Right atrium auricular region (tissue), 2 donors: ENCODE results near the gene TMEM116. TPM values are rescaled to one million over a fixed set of nuclear protein-coding genes. Genes with fewer than 3 reads are reported as not detected.

Source experiments
- DNase-seq: peaks from one replicate; pipeline ENCODE4 v3.0.0-alpha.2; 2019; ENCODE audit warnings: low spot score
- H3K27ac ChIP-seq, 2 donors: fragments of 200-600 bp; sonication (generic); 1 replicate in 1 of 2; 2 replicates in 1 of 2; pipeline ENCODE4 v1.5.1; 2016 to 2019
- H3K27me3 ChIP-seq, 2 donors: fragments of 200-600 bp; sonication (generic); one replicate each; pipeline versions ENCODE4 v1.5.1 to v1.6.0; 2017 to 2019
- H3K36me3 ChIP-seq: fragments of 200-600 bp; sonication (generic); one replicate; pipeline ENCODE4 v1.5.1; 2016
- H3K4me1 ChIP-seq, 2 donors: fragments of 200-600 bp; sonication (generic); one replicate each; pipeline versions ENCODE4 v1.5.1 to v1.6.0; 2017 to 2019
- H3K4me3 ChIP-seq, 2 donors: fragments of 200-600 bp; sonication (generic); 1 replicate in 1 of 2; 2 replicates in 1 of 2; pipeline ENCODE4 v1.5.1; 2017 to 2019; ENCODE audit warnings: mild to moderate bottlenecking in 1 of 2, moderate library complexity in 1 of 2
- H3K9me3 ChIP-seq, 2 donors: fragments of 200-600 bp; sonication (generic); one replicate each; pipeline ENCODE4 v1.5.1; 2019
- CTCF ChIP-seq, 2 donors: fragments of 200-600 bp; sonication (generic); IDR thresholded peaks; one replicate each; pipeline ENCODE4 v1.5.1; 2019; ENCODE audit warnings: antibody characterized with exemption in 2 of 2
- microRNA-seq, 2 donors: library from miRNA; unstranded; fragments of <30 nt; microRNA quantifications; one replicate each; pipeline ENCODE4, GENCODE V29; 2016 to 2017; ENCODE audit warnings: borderline number of aligned reads in 2 of 2, borderline replicate concordance in 1 of 2
- total RNA-seq, 2 donors: library from RNA; depleted of rRNA; stranded (reverse); fragments of >200 nt; gene quantifications; one replicate each; pipeline ENCODE4 v1.1.0, GENCODE V29; 2016

The TMEM116 gene
- total RNA-seq, 2 donors from 2014 or later: 9.3 to 30.0 TPM

DNA sequence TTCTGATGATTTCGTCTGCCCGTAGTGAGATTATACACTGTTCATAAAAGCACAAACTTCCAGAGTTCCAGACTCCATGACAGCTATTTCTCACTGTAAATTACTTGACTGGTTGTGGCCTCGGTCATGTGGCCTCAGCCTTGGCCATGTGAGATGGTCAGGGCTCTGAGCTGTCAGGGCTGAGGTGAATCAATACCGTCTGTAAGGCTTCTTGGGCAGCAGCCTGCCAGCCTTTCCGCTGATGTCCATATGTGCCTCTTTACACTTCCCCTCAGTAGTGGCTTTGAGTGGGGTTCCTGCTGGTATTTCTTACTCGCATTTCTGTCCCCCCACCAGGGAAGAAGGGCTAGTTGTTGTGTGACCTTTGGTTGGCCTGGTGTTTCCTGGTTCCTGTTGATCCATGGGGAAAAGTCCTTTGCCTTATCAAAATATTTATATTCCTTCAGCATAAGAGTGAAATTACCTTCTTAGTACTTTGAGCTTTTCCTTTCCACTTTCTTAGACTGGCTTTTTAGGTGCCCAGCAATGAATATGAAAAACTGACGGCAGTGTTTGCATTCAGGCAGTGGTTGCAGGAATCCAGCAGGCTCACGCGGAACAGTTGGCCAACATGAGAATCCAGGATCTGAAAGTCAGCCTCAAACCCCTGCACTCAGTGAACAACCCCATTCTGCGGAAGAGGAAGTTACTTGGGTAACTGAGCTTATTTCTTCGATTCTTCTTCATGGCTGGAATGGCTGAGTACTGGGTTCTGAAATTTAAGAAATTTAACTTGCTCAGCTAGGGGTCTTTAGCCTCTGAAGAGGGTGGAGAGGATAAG lies 124.8 kb downstream of the TMEM116 start:
- H3K27ac ChIP-seq: no peak overlapping the region
- TF ChIP-seq CTCF (IDR thresholded peaks at IDR 0.05): no peak
- peaks cover 0 to 7% of the 10 kb centered on the region in 2 donors for H3K4me1 ChIP-seq
- H3K27me3 ChIP-seq: no peaks in the 10 kb centered on the region
- peak; percentile 59 for DNase-seq
- H3K9me3 ChIP-seq: no peaks in the 10 kb centered on the region
- H3K4me3 ChIP-seq: no peak overlapping the region
- peaks cover 86% of the 10 kb centered on the region for H3K36me3 ChIP-seq

- TF ChIP-seq CTCF (IDR thresholded peaks at IDR 0.05): no peak
- Histone ChIP-seq H3K4me3 (no peak overlapping the region), H3K27me3 (no peaks in the 10 kb centered on the region)
Observed at GRCh38 chr12:111886662-111887545, 126.1 kb downstream of the TMEM116 start.

GRCh38 chr12:111881716-111882115 lies 131.2 kb downstream of the TMEM116 start:
- TF ChIP-seq CTCF (IDR thresholded peaks at IDR 0.05): no peak
- DNase-seq: no peak

More at GRCh38 chr12:111886662-111887545, 126.1 kb downstream of the TMEM116 start:
- Histone ChIP-seq H3K9me3 (no peaks in the 10 kb centered on the region), H3K36me3 (peaks cover 86% of the 10 kb centered on the region), H3K27ac (no peak overlapping the region), H3K4me1 (peaks cover 0 to 7% of the 10 kb centered on the region in 2 donors)
- no peak for DNase-seq

More at GRCh38 chr12:111881716-111882115, 131.2 kb downstream of the TMEM116 start:
- Histone ChIP-seq H3K36me3 (peaks cover 75% of the 10 kb centered on the region), H3K4me3 (no peak overlapping the region), H3K27me3 (no peaks in the 10 kb centered on the region), H3K9me3 (no peaks in the 10 kb centered on the region), H3K27ac (no peak overlapping the region), H3K4me1 (no peaks in the 10 kb centered on the region)

Small RNA genes lying within 50 kb of the gene (microRNA-seq; reads per million reads assigned to microRNA genes)
- 0 reads per million in 2 donors for gene MIR3657

Other genes starting within 250 kb of the TMEM116 start
- 100 to 1,000 TPM; 157 to 158 TPM for gene ALDH2, start 246.2 kb downstream of the TMEM116 start, total RNA-seq
- gene MAPKAPK5, start 170.9 kb downstream of the TMEM116 start, total RNA-seq: 10 to 100 TPM; 30.9 to 42.5 TPM
- 10 to 100 TPM; 20.9 to 26.8 TPM for gene ERP29, start 261 bp upstream of the TMEM116 start, total RNA-seq
- 10 to 100 TPM in 1 of 2 donors, 1 to 10 TPM in 1; 8.8 to 11.2 TPM for gene NAA25, start 95.6 kb upstream of the TMEM116 start, total RNA-seq
- gene TRAFD1, start 112.4 kb upstream of the TMEM116 start, total RNA-seq: 10 to 100 TPM; 17.9 to 26.5 TPM